GM18951 (cell line): ENCODE measurements around the gene JADE1.

ENCODE experiments used
- POLR2A ChIP-seq: IDR thresholded peaks from 4 replicates; pipeline ENCODE4 v1.6.1; 2011; ENCODE audit warnings: mild to moderate bottlenecking; ENCODE audit not compliant: insufficient read length, insufficient read depth; ENCODE audit errors: extremely low read depth
- in situ Hi-C: fragments of 300-500 bp; cut with MboI; formaldehyde crosslinking; loops from one replicate; pipeline ENCODE4 v1.12.0; 2022; ENCODE audit warnings: low sequenced_read_pairs, mixed read lengths, inconsistent platforms; ENCODE audit not compliant: unreplicated experiment

JADE1 gene

DNA sequence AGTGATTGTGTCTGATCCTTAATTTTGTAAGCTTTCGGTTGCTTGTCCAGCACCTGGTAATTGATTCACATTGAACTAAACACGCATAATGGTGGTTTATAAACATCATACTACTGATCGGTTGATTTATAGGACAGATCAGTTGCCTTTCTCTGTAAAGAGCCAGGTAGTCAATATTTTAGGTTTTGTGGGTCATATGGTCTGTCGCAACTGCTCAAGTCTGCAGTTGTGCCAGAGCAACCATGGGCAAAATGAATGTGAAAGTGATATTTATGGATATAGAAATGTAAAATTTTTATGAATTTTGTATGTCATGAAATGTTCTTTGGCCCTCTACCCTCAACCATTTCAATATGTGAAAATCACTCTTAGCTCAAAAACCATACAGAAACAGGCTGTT, 8.9 kb downstream of the JADE1 start:
- no peak for TF ChIP-seq POLR2A
- in situ Hi-C loops: no loop called here

- in situ Hi-C loops: no loop called here
Measured at GRCh38 chr4:128819082-128819742, 9.7 kb downstream of the JADE1 start.

DNA sequence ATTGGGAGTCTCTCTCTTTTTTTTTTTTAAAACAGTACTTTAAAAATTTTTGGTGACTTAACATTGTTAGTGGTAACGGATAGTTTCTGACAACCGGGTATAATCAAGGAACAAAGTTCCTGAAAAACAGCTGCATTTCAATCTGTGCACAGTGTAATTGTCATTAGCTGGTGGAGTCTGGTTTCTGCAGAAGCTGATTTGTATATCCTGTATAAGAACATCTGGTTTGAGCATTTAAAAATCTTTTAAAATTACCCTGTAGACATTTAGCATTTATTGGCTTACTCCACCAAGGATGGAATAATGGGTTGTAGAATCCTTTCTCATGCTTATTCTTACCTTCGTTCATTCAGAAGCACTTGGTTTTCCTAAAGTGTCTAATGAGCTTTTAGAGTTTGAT, 11.2 kb downstream of the JADE1 start:
- no peak for TF ChIP-seq POLR2A
- in situ Hi-C loops: no loop called here

More at GRCh38 chr4:128819082-128819742, 9.7 kb downstream of the JADE1 start:
- no peak for TF ChIP-seq POLR2A

GRCh38 chr4:128821151-128821550, 11.7 kb downstream of the JADE1 start:
- TF ChIP-seq POLR2A: no peak
- in situ Hi-C loops: no loop called here

DNA sequence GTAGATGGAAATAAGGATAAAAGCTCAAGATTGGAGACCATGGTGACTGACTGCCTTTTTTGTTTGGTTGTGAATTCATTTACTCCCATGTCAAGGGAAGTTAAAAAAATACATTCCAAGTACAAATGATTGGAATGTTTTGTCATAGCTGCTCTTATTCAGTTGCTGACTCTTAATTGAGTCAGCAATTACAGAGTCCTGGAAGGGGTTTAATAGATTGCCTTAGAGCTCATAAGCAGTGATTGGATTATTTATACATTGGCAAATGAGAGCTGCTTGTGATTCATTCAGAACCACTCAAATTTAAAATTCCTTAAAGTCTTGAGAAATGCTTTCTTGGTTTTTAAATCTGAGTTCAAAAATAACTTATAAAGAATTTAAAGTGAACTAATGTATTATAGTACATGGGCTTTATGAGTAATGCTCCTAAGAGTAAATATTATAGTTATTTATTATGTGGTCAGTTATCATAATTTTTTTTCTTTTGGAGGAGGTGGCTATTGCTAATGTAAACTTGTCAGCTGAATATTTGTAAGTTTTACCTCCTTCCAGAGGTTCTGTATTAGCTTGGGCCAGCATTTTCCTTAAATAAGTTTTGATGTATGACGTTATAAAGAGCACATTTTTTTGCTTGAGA, 13.6 kb downstream of the JADE1 start:
- in situ Hi-C loops: no loop called here
- TF ChIP-seq POLR2A: no peak

- TF ChIP-seq POLR2A: no peak
- in situ Hi-C loops: no loop called here
Measured at GRCh38 chr4:128825226-128825625, 15.7 kb downstream of the JADE1 start.

GRCh38 chr4:128827296-128827695, 17.8 kb downstream of the JADE1 start:
- in situ Hi-C loops: no loop called here
- TF ChIP-seq POLR2A: no peak

- TF ChIP-seq POLR2A: no peak
- in situ Hi-C loops: no loop called here
Measured at GRCh38 chr4:128830906-128831503, 21.5 kb downstream of the JADE1 start.

- in situ Hi-C loops: no loop called here
- TF ChIP-seq POLR2A: no peak
Measured at GRCh38 chr4:128831531-128832242, 22.2 kb downstream of the JADE1 start.

- no peak for TF ChIP-seq POLR2A
- in situ Hi-C loops: no loop called here
Measured at GRCh38 chr4:128832243-128832625, 22.7 kb downstream of the JADE1 start.

DNA sequence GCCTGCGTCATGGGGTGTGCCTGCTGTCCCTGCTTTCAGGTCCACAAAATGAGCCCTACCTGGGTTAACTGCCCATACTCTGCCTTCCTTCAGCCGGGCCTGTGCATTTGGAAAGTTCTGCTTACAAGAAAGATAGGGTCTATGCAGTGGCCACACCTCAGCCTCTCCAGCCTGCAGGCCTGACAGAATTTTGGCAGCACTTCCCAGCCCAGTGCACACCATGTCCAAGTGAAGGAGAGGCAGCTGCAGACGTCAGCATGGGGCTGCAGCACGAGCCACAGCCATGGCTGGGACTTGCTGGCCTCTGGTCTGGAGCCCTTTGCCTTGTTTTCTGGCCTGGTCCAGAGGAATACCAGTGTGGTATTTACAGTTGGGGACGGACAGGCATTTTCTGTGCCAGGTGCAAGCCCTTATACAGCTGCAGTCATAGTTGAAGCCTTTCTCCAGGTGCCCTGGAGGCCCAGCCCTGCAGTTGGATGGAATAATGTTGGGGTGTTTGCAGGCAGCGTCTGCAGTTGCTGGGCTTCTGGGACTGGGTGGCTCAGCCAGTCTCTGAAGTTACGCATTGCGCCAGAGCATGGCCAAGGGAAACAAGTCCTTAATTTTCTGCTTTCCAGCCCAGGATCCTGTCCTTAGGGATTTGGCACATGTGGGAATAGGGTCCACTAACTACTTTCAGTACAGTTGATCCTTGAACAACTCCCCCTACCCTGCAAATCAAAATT, 26.2 kb downstream of the JADE1 start:
- in situ Hi-C loops: no loop called here
- TF ChIP-seq POLR2A: no peak

GRCh38 chr4:128837198-128837597, 27.7 kb downstream of the JADE1 start:
- TF ChIP-seq POLR2A: no peak
- in situ Hi-C loops: no loop called here

GRCh38 chr4:128837679-128838078, 28.2 kb downstream of the JADE1 start:
- in situ Hi-C loops: no loop called here
- TF ChIP-seq POLR2A: no peak
